Mucosa of stomach (tissue), 1 donor: ENCODE results near the gene VGLL3.

Experiments
- H3K27me3 ChIP-seq: one replicate; pipeline ENCODE4 v1.7.0; 2013; ENCODE audit warnings: mild to moderate bottlenecking, low read length; ENCODE audit not compliant: control insufficient read depth, insufficient read depth
- H3K36me3 ChIP-seq: one replicate; pipeline ENCODE4 v1.7.0; 2013; ENCODE audit warnings: low read length; ENCODE audit not compliant: control insufficient read depth, insufficient read depth
- H3K4me1 ChIP-seq: one replicate; pipeline ENCODE4 v1.7.0; 2013; ENCODE audit warnings: mild to moderate bottlenecking, low read length; ENCODE audit not compliant: control insufficient read depth, insufficient read depth
- H3K4me3 ChIP-seq: one replicate; pipeline ENCODE4 v1.7.0; 2013; ENCODE audit warnings: low read length
- H3K9ac ChIP-seq: one replicate; pipeline ENCODE4 v1.7.0; 2013; ENCODE audit warnings: mild to moderate bottlenecking, low read length, moderate library complexity
- H3K9me3 ChIP-seq: one replicate; pipeline ENCODE4 v1.7.0; 2013; ENCODE audit warnings: mild to moderate bottlenecking, low read length, moderate library complexity; ENCODE audit not compliant: control insufficient read depth
- donor health status: Pancreatic carcinoma.

Gene VGLL3

DNA sequence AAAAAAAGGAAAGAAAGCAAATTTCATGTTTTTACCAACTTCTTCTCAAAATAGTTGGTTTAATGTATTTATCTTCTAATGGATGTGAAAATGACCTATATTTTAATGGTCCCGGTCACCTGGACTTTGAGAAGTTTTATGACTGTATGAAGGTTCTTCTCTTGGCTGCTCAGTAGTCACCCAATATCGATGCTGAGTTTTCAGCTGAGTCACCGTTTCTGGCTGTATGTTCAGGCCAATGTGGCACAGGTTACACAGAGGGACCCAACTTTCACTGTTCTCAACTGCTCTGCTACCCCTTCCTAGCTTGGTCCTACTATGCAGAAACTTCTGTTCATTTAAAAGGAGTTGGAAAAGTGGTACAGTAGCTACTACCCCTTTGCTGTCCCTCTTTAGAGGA, 25.8 kb downstream of the VGLL3 start:
- no peak overlapping the region for H3K4me3 ChIP-seq
- H3K9ac ChIP-seq, result no peak overlapping the region
- no peaks in the 10 kb centered on the region for H3K36me3 ChIP-seq
- no peaks in the 10 kb centered on the region for H3K4me1 ChIP-seq
- H3K27me3 ChIP-seq, result no peaks in the 10 kb centered on the region
- H3K9me3 ChIP-seq, result no peaks in the 10 kb centered on the region

DNA sequence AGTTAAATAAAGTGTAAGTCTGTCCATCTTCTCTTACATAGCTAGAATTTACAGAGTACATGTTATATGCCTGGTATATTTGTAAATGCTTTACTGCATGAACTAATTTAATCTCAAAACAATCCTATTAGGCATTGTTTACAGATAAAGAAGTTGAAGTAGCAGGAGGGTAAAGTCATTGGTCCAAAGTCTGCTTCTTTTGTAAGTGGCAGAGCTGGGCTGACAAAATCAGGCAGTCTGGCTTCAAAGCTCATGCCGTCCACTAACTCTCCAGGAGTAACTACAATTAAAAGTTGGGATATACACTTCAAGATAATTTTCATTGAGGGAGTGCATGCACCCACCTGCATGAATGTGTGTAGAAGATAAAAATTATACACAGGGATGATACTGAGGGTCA, 27.3 kb downstream of the VGLL3 start:
- Histone ChIP-seq H3K9ac (no peak overlapping the region), H3K27me3 (no peaks in the 10 kb centered on the region), H3K36me3 (no peaks in the 10 kb centered on the region), H3K4me3 (no peak overlapping the region), H3K9me3 (no peaks in the 10 kb centered on the region), H3K4me1 (no peaks in the 10 kb centered on the region)

DNA sequence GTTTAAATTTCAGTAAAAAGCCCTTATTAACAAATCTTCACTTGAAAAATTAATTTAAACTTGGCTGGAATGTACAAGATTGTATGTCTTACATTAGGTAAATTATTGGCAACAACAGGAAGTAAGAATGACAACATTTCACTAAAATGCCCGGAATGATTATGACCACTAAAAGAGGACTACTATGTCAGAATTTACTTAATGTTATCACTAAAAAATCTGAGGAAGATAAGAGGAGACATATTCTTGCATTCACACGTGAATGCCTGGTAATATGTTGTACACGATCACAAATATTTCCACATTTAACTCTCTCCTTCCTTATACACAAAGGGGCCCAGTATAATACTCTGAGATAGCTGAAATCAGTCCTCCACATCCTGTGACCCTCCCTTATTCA, 29.7 kb downstream of the VGLL3 start:
- Histone ChIP-seq H3K36me3 (no peaks in the 10 kb centered on the region), H3K27me3 (no peaks in the 10 kb centered on the region), H3K4me1 (no peaks in the 10 kb centered on the region), H3K9ac (no peak overlapping the region), H3K9me3 (no peaks in the 10 kb centered on the region), H3K4me3 (no peak overlapping the region)

DNA sequence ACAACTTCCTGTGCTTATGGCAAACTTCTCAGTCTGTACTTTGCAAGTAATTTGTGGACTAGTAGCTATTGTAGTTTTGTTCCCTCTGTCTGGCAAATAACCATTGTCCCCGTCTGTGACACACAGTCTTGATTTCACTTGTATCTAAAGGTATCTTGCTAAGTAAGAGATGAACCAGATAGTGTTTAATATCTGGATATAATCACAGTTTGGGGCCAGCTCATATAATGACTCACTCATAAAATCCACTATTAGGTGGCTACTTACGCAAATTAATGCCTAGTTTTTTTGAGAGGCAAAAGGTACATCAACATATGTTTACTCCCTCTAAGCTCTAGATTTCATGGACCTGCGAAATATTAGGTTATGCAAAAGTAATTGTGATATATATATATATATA, 30.4 kb downstream of the VGLL3 start:
- H3K27me3 ChIP-seq, result no peaks in the 10 kb centered on the region
- H3K9ac ChIP-seq, result no peak overlapping the region
- no peaks in the 10 kb centered on the region for H3K9me3 ChIP-seq
- no peaks in the 10 kb centered on the region for H3K4me1 ChIP-seq
- no peaks in the 10 kb centered on the region for H3K36me3 ChIP-seq
- H3K4me3 ChIP-seq, result no peak overlapping the region

GRCh38 chr3:86958534-86958933, 32.4 kb downstream of the VGLL3 start:
- no peak overlapping the region for H3K9ac ChIP-seq
- no peaks in the 10 kb centered on the region for H3K27me3 ChIP-seq
- no peaks in the 10 kb centered on the region for H3K4me1 ChIP-seq
- no peaks in the 10 kb centered on the region for H3K9me3 ChIP-seq
- no peak overlapping the region for H3K4me3 ChIP-seq
- H3K36me3 ChIP-seq, result no peaks in the 10 kb centered on the region

DNA sequence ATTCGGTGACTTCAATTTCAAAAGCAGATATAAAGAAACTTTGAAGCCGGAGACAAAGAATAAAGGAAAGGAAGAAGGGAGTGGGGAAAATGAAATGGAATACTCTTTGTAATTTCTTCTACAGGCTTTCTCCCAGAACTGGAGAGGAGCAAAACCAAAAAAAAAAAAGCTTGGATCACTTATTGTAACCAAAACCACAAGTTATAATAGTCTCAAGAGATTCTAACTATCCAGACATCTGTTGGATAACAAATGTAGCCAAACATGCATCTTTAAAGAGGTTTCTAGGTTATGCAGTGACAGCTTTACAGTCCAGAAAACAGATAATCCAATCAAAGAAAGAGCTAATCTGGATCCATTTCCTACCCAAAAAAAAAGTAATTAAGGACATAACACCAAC, 36.2 kb downstream of the VGLL3 start:
- Histone ChIP-seq H3K9ac (no peak overlapping the region), H3K36me3 (no peaks in the 10 kb centered on the region), H3K4me3 (no peak overlapping the region), H3K27me3 (no peaks in the 10 kb centered on the region), H3K9me3 (no peaks in the 10 kb centered on the region), H3K4me1 (no peaks in the 10 kb centered on the region)

- no peaks in the 10 kb centered on the region for H3K27me3 ChIP-seq
- no peaks in the 10 kb centered on the region for H3K36me3 ChIP-seq
- H3K9ac ChIP-seq, result no peak overlapping the region
- no peaks in the 10 kb centered on the region for H3K4me1 ChIP-seq
- no peaks in the 10 kb centered on the region for H3K9me3 ChIP-seq
- H3K4me3 ChIP-seq, result no peak overlapping the region
Measured at GRCh38 chr3:86954226-86954625, 36.7 kb downstream of the VGLL3 start.

GRCh38 chr3:86951322-86951721, 39.6 kb downstream of the VGLL3 start:
- no peaks in the 10 kb centered on the region for H3K4me1 ChIP-seq

GRCh38 chr3:86950717-86951116, 40.2 kb downstream of the VGLL3 start:
- Histone ChIP-seq H3K4me3 (no peak overlapping the region), H3K27me3 (no peaks in the 10 kb centered on the region), H3K9me3 (no peaks in the 10 kb centered on the region), H3K9ac (no peak overlapping the region), H3K4me1 (no peaks in the 10 kb centered on the region), H3K36me3 (no peaks in the 10 kb centered on the region)

More at GRCh38 chr3:86951322-86951721, 39.6 kb downstream of the VGLL3 start:
- Histone ChIP-seq H3K27me3 (no peaks in the 10 kb centered on the region), H3K9me3 (no peaks in the 10 kb centered on the region), H3K36me3 (no peaks in the 10 kb centered on the region), H3K4me3 (no peak overlapping the region), H3K9ac (no peak overlapping the region)

GRCh38 chr3:86949850-86950249, 41.1 kb downstream of the VGLL3 start:
- no peak overlapping the region for H3K4me3 ChIP-seq
- no peak overlapping the region for H3K9ac ChIP-seq
- no peaks in the 10 kb centered on the region for H3K36me3 ChIP-seq
- no peaks in the 10 kb centered on the region for H3K4me1 ChIP-seq
- H3K9me3 ChIP-seq, result no peaks in the 10 kb centered on the region
- no peaks in the 10 kb centered on the region for H3K27me3 ChIP-seq

- Histone ChIP-seq H3K9ac (no peak overlapping the region), H3K9me3 (no peaks in the 10 kb centered on the region)
Measured at GRCh38 chr3:86948822-86949221, 42.1 kb downstream of the VGLL3 start.

GRCh38 chr3:86942206-86942605, 48.7 kb downstream of the VGLL3 start:
- H3K36me3 ChIP-seq, result no peaks in the 10 kb centered on the region
- no peak overlapping the region for H3K4me3 ChIP-seq
- no peak overlapping the region for H3K9ac ChIP-seq
- no peaks in the 10 kb centered on the region for H3K27me3 ChIP-seq
- H3K9me3 ChIP-seq, result no peaks in the 10 kb centered on the region
- H3K4me1 ChIP-seq, result no peaks in the 10 kb centered on the region

More at GRCh38 chr3:86948822-86949221, 42.1 kb downstream of the VGLL3 start:
- H3K4me1 ChIP-seq, result no peaks in the 10 kb centered on the region
- H3K27me3 ChIP-seq, result no peaks in the 10 kb centered on the region
- no peak overlapping the region for H3K4me3 ChIP-seq
- H3K36me3 ChIP-seq, result no peaks in the 10 kb centered on the region

GRCh38 chr3:86938416-86939105, 52.4 kb downstream of the VGLL3 start:
- Histone ChIP-seq H3K9ac (no peak overlapping the region), H3K4me1 (no peaks in the 10 kb centered on the region), H3K27me3 (no peaks in the 10 kb centered on the region), H3K9me3 (no peaks in the 10 kb centered on the region), H3K4me3 (no peak overlapping the region), H3K36me3 (no peaks in the 10 kb centered on the region)
